ENCODE measurements around the gene VAMP1.
A peak's percentile ranks its signal among the peaks of the same experiment; 100 is the strongest.

The VAMP1 gene

GRCh38 chr12:6426882-6427671 lies 43.4 kb downstream of the VAMP1 start:
- TF ChIP-seq CTCF (IDR thresholded peaks at IDR 0.05; ENCODE audit: insufficient read depth, low read depth, low read length, missing control alignments), result no peak
- DNase-seq (ENCODE audit: low read depth), result peak; percentile 97
- H3K4me3 ChIP-seq (ENCODE audit: low read depth, low read length), result peak overlapping the region; percentile 34

DNA sequence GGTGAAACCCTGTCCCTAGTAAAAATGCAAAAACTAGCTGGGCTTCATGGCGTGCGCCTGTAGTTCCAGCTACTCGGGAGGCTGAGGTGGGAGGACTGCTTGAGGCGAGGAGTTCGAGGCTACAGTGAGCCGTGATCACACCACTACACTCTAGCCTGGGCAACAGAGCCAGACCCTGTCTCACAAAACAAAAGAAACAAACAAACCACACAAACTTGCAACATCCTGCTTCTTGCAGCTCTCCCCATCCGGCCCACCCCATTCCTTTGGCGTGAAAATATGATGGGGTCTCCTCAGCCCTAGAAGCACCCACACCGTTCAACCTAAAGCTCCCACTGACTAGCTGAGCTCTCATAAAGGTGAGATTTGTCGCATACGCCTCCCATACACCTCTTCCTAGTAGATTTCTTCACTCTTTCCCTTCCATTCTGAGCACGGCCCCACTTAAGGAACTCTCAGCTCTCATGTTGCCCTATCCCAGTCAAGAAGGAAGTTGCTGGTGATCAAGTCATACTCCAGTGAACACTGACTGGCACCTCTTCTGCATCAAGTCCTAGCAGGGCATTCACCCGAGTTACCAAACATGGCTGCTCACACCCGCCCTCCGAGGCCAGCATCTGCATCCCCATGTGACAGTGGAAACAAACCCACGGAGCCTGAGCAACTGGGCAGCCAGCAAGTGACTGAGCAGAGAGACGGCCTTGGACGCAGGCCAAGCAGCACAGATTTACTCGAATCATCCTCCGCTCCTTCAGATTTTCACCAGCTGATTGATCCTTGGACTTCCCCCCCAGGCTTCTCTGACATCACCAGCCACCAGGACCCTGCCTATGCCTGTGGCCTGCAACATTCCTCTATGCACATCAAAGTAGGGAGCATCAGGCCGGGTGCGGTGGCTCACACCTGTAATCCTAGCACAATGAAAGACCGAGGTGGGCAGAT lies 44.6 kb downstream of the VAMP1 start:
- peak; percentile 90 for DNase-seq (ENCODE audit: low read depth)
- TF ChIP-seq CTCF (IDR thresholded peaks at IDR 0.05; ENCODE audit: insufficient read depth, low read depth, low read length, missing control alignments), result no peak
- peak overlapping the region; percentile 34 for H3K4me3 ChIP-seq (ENCODE audit: low read depth, low read length)

GRCh38 chr12:6424866-6425265 lies 45.6 kb downstream of the VAMP1 start:
- TF ChIP-seq CTCF (IDR thresholded peaks at IDR 0.05; ENCODE audit: insufficient read depth, low read depth, low read length, missing control alignments), result no peak
- no peak overlapping the region for H3K4me3 ChIP-seq (ENCODE audit: low read depth, low read length)
- DNase-seq (ENCODE audit: low read depth), result no peak

DNA sequence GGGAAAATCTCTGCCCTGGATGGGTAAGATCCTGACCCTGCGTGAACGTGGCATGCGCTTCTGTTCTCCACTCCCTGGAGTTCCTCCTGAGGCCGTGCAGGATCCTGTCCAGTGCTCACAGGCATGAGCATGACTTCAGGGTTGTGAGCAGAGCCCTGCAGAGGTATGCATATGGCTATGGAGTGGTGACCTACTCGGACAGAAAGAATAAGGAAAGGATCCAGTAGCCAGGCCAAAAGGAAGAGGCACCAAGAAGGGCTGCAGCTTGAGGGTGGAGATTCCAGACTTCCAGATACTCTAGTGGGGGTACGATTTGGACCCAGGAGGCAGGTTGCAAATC lies 46.5 kb downstream of the VAMP1 start:
- no peak for DNase-seq (ENCODE audit: low read depth)
- no peak overlapping the region for H3K4me3 ChIP-seq (ENCODE audit: low read depth, low read length)
- TF ChIP-seq CTCF (IDR thresholded peaks at IDR 0.05; ENCODE audit: insufficient read depth, low read depth, low read length, missing control alignments), result no peak

DNA sequence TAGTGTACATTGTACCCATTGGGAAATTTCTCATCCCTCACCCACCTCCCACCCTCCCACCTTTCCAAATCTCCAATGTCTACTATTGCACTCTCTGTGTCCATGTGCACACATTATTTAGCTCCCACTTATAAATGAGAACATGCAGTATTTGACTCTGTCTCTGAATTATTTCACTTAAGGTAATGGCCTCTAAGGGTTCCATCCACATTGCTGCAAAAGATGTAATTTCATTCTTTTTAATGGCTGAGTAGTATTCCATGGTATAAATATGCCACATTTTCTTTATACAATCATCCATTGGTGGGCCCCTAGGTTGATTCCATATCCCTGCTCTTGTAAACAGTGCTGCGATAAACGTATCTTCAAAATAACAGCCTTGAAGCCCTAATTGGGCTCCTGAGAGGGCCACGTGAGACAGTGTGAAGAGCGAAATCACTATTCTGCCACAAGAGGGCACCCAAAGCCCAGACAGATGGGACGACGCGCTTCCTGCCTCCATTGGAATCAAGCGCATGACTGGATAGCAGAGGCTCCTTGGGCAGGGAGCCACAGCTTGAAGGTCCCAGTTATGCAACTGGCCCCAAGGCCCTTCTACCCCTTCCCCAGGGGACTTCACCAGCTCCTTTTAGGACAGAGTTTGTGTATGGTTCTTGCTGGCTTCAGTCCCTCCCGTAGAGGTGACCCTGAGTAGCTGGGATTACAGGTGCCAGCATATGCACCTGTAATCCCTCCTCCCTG lies 47.0 kb downstream of the VAMP1 start:
- TF ChIP-seq CTCF (IDR thresholded peaks at IDR 0.05; ENCODE audit: insufficient read depth, low read depth, low read length, missing control alignments), result peak; percentile 83
- peak; percentile 94 for DNase-seq (ENCODE audit: low read depth)
- H3K4me3 ChIP-seq (ENCODE audit: low read depth, low read length), result no peak overlapping the region

- no peak overlapping the region for H3K4me3 ChIP-seq (ENCODE audit: low read depth, low read length)
- no peak for TF ChIP-seq CTCF (IDR thresholded peaks at IDR 0.05; ENCODE audit: insufficient read depth, low read depth, low read length, missing control alignments)
- no peak for DNase-seq (ENCODE audit: low read depth)
Measured at GRCh38 chr12:6420364-6420763, 50.1 kb downstream of the VAMP1 start.

All from GM12865 (cell line).